ENCODE results near the gene RPL31.
A peak's percentile ranks its signal among the peaks of the same experiment; 100 is the strongest.

The RPL31 gene

GRCh38 chr2:101040761-101041160 lies 38.7 kb downstream of the RPL31 start:
- Histone ChIP-seq H2AFZ (ENCODE audit: low read length) (no peak overlapping the region), H2BK15ac (ENCODE audit: low read length) (no peak overlapping the region), H2BK12ac (ENCODE audit: low read length) (no peak overlapping the region), H3K4ac (ENCODE audit: low read length) (no peak overlapping the region), H3K23ac (ENCODE audit: low read depth, low read length, poor library complexity) (no peak overlapping the region), H3K79me1 (ENCODE audit: low read depth, low read length) (no peaks in the 10 kb centered on the region), H3K14ac (ENCODE audit: low read length) (no peak overlapping the region), H3K9ac (ENCODE audit: low read depth, low read length, poor library complexity) (no peak overlapping the region), H2BK5ac (ENCODE audit: low read length) (no peak overlapping the region), H3K4me3 (ENCODE audit: low read length in 2 of 2) (no peak overlapping the region), H3K4me1 (ENCODE audit: control insufficient read depth in 2 of 2, insufficient read depth in 1 of 2, low read depth in 1 of 2, low read length in 2 of 2) (peaks cover 0 to 1% of the 10 kb centered on the region in 2 donors), H4K8ac (ENCODE audit: low read depth, low read length) (no peak overlapping the region), H2AK5ac (ENCODE audit: low read depth, low read length) (no peak overlapping the region), H3K27ac (replicated peaks; ENCODE audit: low read length) (no peak overlapping the region), H3K18ac (ENCODE audit: low read length) (no peak overlapping the region), H3K4me2 (ENCODE audit: insufficient read depth, low read length, poor library complexity, severe bottlenecking) (no peak overlapping the region), H3K9me3 (replicated peaks in 1 of 2; ENCODE audit: control insufficient read depth in 2 of 2, insufficient read depth in 1 of 2, low read depth in 1 of 2, low read length in 2 of 2) (no peaks in the 10 kb centered on the region), H4K91ac (ENCODE audit: low read depth, low read length, poor library complexity) (no peak overlapping the region), H3K27me3 (ENCODE audit: control insufficient read depth in 3 of 3, insufficient read depth in 3 of 3, low read depth in 1 of 3, low read length in 3 of 3) (no peaks in the 10 kb centered on the region), H3K36me3 (replicated peaks in 1 of 2; ENCODE audit: control insufficient read depth in 2 of 2, insufficient read depth in 2 of 2, low read length in 2 of 2) (peaks cover 0 to 2% of the 10 kb centered on the region in 2 donors), H2BK120ac (ENCODE audit: low read depth, low read length) (no peak overlapping the region)
- no CpG with 5 or more reads among the region's 6 CpGs for WGBS, 2 donors (ENCODE audit: extremely low coverage in 2 of 2, insufficient read length in 2 of 2, insufficient replicate concordance in 1 of 2)
- DNase-seq (ENCODE audit: low spot score): no peak

GRCh38 chr2:101041413-101041812 lies 39.3 kb downstream of the RPL31 start:
- Histone ChIP-seq H3K18ac (ENCODE audit: low read length) (no peak overlapping the region), H3K27ac (replicated peaks; ENCODE audit: low read length) (no peak overlapping the region), H3K4ac (ENCODE audit: low read length) (no peak overlapping the region), H3K4me1 (ENCODE audit: control insufficient read depth in 2 of 2, insufficient read depth in 1 of 2, low read depth in 1 of 2, low read length in 2 of 2) (peaks cover 0 to 1% of the 10 kb centered on the region in 2 donors), H3K36me3 (replicated peaks in 1 of 2; ENCODE audit: control insufficient read depth in 2 of 2, insufficient read depth in 2 of 2, low read length in 2 of 2) (peaks cover 0 to 2% of the 10 kb centered on the region in 2 donors), H2BK5ac (ENCODE audit: low read length) (no peak overlapping the region), H3K14ac (ENCODE audit: low read length) (no peak overlapping the region), H2BK12ac (ENCODE audit: low read length) (no peak overlapping the region), H3K9ac (ENCODE audit: low read depth, low read length, poor library complexity) (no peak overlapping the region), H4K8ac (ENCODE audit: low read depth, low read length) (no peak overlapping the region), H3K4me3 (ENCODE audit: low read length in 2 of 2) (no peak overlapping the region), H4K91ac (ENCODE audit: low read depth, low read length, poor library complexity) (no peak overlapping the region), H2AK5ac (ENCODE audit: low read depth, low read length) (no peak overlapping the region), H2BK15ac (ENCODE audit: low read length) (no peak overlapping the region), H3K27me3 (ENCODE audit: control insufficient read depth in 3 of 3, insufficient read depth in 3 of 3, low read depth in 1 of 3, low read length in 3 of 3) (no peaks in the 10 kb centered on the region), H2AFZ (ENCODE audit: low read length) (no peak overlapping the region), H3K9me3 (replicated peaks in 1 of 2; ENCODE audit: control insufficient read depth in 2 of 2, insufficient read depth in 1 of 2, low read depth in 1 of 2, low read length in 2 of 2) (no peaks in the 10 kb centered on the region), H3K23ac (ENCODE audit: low read depth, low read length, poor library complexity) (no peak overlapping the region), H3K79me1 (ENCODE audit: low read depth, low read length) (no peaks in the 10 kb centered on the region), H3K4me2 (ENCODE audit: insufficient read depth, low read length, poor library complexity, severe bottlenecking) (no peak overlapping the region), H2BK120ac (ENCODE audit: low read depth, low read length) (no peak overlapping the region)
- DNase-seq (ENCODE audit: low spot score): no peak
- WGBS, 2 donors (ENCODE audit: extremely low coverage in 2 of 2, insufficient read length in 2 of 2, insufficient replicate concordance in 1 of 2): no CpG with 5 or more reads among the region's 4 CpGs

- no peak overlapping the region for H3K4me2 ChIP-seq (ENCODE audit: insufficient read depth, low read length, poor library complexity, severe bottlenecking)
- WGBS, 2 donors (ENCODE audit: extremely low coverage in 2 of 2, insufficient read length in 2 of 2, insufficient replicate concordance in 1 of 2): no CpG with 5 or more reads among the region's 10 CpGs
- no peaks in the 10 kb centered on the region for H3K36me3 ChIP-seq (replicated peaks in 1 of 2; ENCODE audit: control insufficient read depth in 2 of 2, insufficient read depth in 2 of 2, low read length in 2 of 2)
- DNase-seq (ENCODE audit: low spot score): no peak
- H3K27ac ChIP-seq (replicated peaks; ENCODE audit: low read length): no peak overlapping the region
- H2AFZ ChIP-seq (ENCODE audit: low read length): no peak overlapping the region
- no peak overlapping the region for H2BK12ac ChIP-seq (ENCODE audit: low read length)
- H3K4me1 ChIP-seq (ENCODE audit: control insufficient read depth in 2 of 2, insufficient read depth in 1 of 2, low read depth in 1 of 2, low read length in 2 of 2): no peaks in the 10 kb centered on the region
- no peaks in the 10 kb centered on the region for H3K27me3 ChIP-seq (ENCODE audit: control insufficient read depth in 3 of 3, insufficient read depth in 3 of 3, low read depth in 1 of 3, low read length in 3 of 3)
- H3K23ac ChIP-seq (ENCODE audit: low read depth, low read length, poor library complexity): peak overlapping the region; percentile 4
- no peak overlapping the region for H2AK5ac ChIP-seq (ENCODE audit: low read depth, low read length)
- H3K9ac ChIP-seq (ENCODE audit: low read depth, low read length, poor library complexity): no peak overlapping the region
- no peak overlapping the region for H4K8ac ChIP-seq (ENCODE audit: low read depth, low read length)
- no peak overlapping the region for H2BK15ac ChIP-seq (ENCODE audit: low read length)
- peak overlapping the region; percentile 27 for H3K18ac ChIP-seq (ENCODE audit: low read length)
- H4K91ac ChIP-seq (ENCODE audit: low read depth, low read length, poor library complexity): no peak overlapping the region
- no peak overlapping the region for H3K4ac ChIP-seq (ENCODE audit: low read length)
- H2BK120ac ChIP-seq (ENCODE audit: low read depth, low read length): no peak overlapping the region
- H3K4me3 ChIP-seq (ENCODE audit: low read length in 2 of 2): no peak overlapping the region
- H3K9me3 ChIP-seq (replicated peaks in 1 of 2; ENCODE audit: control insufficient read depth in 2 of 2, insufficient read depth in 1 of 2, low read depth in 1 of 2, low read length in 2 of 2): no peaks in the 10 kb centered on the region
- H2BK5ac ChIP-seq (ENCODE audit: low read length): no peak overlapping the region
- no peaks in the 10 kb centered on the region for H3K79me1 ChIP-seq (ENCODE audit: low read depth, low read length)
- H3K14ac ChIP-seq (ENCODE audit: low read length): no peak overlapping the region
Observed at GRCh38 chr2:101045330-101045729, 43.2 kb downstream of the RPL31 start.

- peak overlapping the region; percentile 88 for H3K18ac ChIP-seq (ENCODE audit: low read length)
- peak overlapping the region; percentile 60 for H2AK5ac ChIP-seq (ENCODE audit: low read depth, low read length)
- no peak overlapping the region for H3K9ac ChIP-seq (ENCODE audit: low read depth, low read length, poor library complexity)
- H4K8ac ChIP-seq (ENCODE audit: low read depth, low read length): no peak overlapping the region
- no peaks in the 10 kb centered on the region for H3K9me3 ChIP-seq (replicated peaks in 1 of 2; ENCODE audit: control insufficient read depth in 2 of 2, insufficient read depth in 1 of 2, low read depth in 1 of 2, low read length in 2 of 2)
- H3K4ac ChIP-seq (ENCODE audit: low read length): no peak overlapping the region
- no peak overlapping the region for H3K27ac ChIP-seq (replicated peaks; ENCODE audit: low read length)
- no peak overlapping the region for H3K4me2 ChIP-seq (ENCODE audit: insufficient read depth, low read length, poor library complexity, severe bottlenecking)
- H3K14ac ChIP-seq (ENCODE audit: low read length): peak overlapping the region; percentile 6
- peak overlapping the region; percentile 62 for H3K23ac ChIP-seq (ENCODE audit: low read depth, low read length, poor library complexity)
- H3K4me3 ChIP-seq (ENCODE audit: low read length in 2 of 2): no peak overlapping the region
- DNase-seq (ENCODE audit: low spot score): no peak
- H2BK12ac ChIP-seq (ENCODE audit: low read length): no peak overlapping the region
- no CpG with 5 or more reads among the region's 12 CpGs for WGBS, 2 donors (ENCODE audit: extremely low coverage in 2 of 2, insufficient read length in 2 of 2, insufficient replicate concordance in 1 of 2)
- no peak overlapping the region for H2BK5ac ChIP-seq (ENCODE audit: low read length)
- H3K27me3 ChIP-seq (ENCODE audit: control insufficient read depth in 3 of 3, insufficient read depth in 3 of 3, low read depth in 1 of 3, low read length in 3 of 3): no peaks in the 10 kb centered on the region
- H2AFZ ChIP-seq (ENCODE audit: low read length): no peak overlapping the region
- H2BK120ac ChIP-seq (ENCODE audit: low read depth, low read length): no peak overlapping the region
- H3K36me3 ChIP-seq (replicated peaks in 1 of 2; ENCODE audit: control insufficient read depth in 2 of 2, insufficient read depth in 2 of 2, low read length in 2 of 2): no peaks in the 10 kb centered on the region
- H2BK15ac ChIP-seq (ENCODE audit: low read length): no peak overlapping the region
- no peaks in the 10 kb centered on the region for H3K79me1 ChIP-seq (ENCODE audit: low read depth, low read length)
- H4K91ac ChIP-seq (ENCODE audit: low read depth, low read length, poor library complexity): no peak overlapping the region
- H3K4me1 ChIP-seq (ENCODE audit: control insufficient read depth in 2 of 2, insufficient read depth in 1 of 2, low read depth in 1 of 2, low read length in 2 of 2): no peaks in the 10 kb centered on the region
Observed at GRCh38 chr2:101047075-101047766, 45.1 kb downstream of the RPL31 start.
